Thoracic aorta (tissue), 2 donors: ENCODE data around the gene ZCCHC24. TPM values are rescaled to one million over a fixed set of nuclear protein-coding genes. Genes with fewer than 3 reads are reported as not detected.

Source experiments
- ATAC-seq: fragments of 150-250 bp; one replicate; pipeline ENCODE4 v1.8.0; 2017; ENCODE audit warnings: low read depth; ENCODE audit not compliant: insufficient number of reproducible peaks, low FRiP score
- DNase-seq: peaks from one replicate; pipeline ENCODE4 v3.0.0-alpha.2; 2020; ENCODE audit warnings: low spot score
- H3K27ac ChIP-seq, 2 donors: fragments of 200-600 bp; sonication (generic); 1 replicate in 1 of 2; 2 replicates in 1 of 2; pipeline ENCODE4 v1.5.1; 2016; ENCODE audit warnings: mild to moderate bottlenecking in 2 of 2, moderate library complexity in 2 of 2
- H3K27me3 ChIP-seq: fragments of 200-600 bp; sonication (generic); replicated peaks from 2 replicates; pipeline ENCODE4 v1.6.0; 2016; ENCODE audit warnings: mild to moderate bottlenecking; ENCODE audit not compliant: insufficient read depth
- H3K36me3 ChIP-seq: fragments of 200-600 bp; sonication (generic); one replicate; pipeline ENCODE4 v1.5.1; 2016
- H3K4me1 ChIP-seq, 2 donors: fragments of 200-600 bp; sonication (generic); 1 replicate in 1 of 2; 2 replicates in 1 of 2; pipeline versions ENCODE4 v1.5.1 to v1.6.0; 2016; ENCODE audit warnings: low read depth in 2 of 2, mild to moderate bottlenecking in 1 of 2; ENCODE audit not compliant: control insufficient read depth in 1 of 2
- H3K4me3 ChIP-seq: fragments of 200-600 bp; sonication (generic); 2 replicates; pipeline ENCODE4 v1.5.1; 2016; ENCODE audit warnings: mild to moderate bottlenecking
- H3K9me3 ChIP-seq: fragments of 200-600 bp; sonication (generic); 2 replicates; pipeline ENCODE4 v1.5.1; 2016
- total RNA-seq, 2 donors: library from RNA; depleted of rRNA; stranded (reverse); fragments of >200 nt; gene quantifications; one replicate each; pipeline versions ENCODE4 v1.1.0 to v1.2.3, GENCODE V29; 2016
- TF ChIP-seq, protein P1 (sequence below): fragments of 200-600 bp; sonication (generic); IDR thresholded peaks from one replicate; pipeline ENCODE4 v1.5.1; 2019; ENCODE audit warnings: antibody characterized with exemption

The ZCCHC24 gene
- total RNA-seq, 2 donors from 2014 or later = 66.9 to 82.9 TPM

DNA sequence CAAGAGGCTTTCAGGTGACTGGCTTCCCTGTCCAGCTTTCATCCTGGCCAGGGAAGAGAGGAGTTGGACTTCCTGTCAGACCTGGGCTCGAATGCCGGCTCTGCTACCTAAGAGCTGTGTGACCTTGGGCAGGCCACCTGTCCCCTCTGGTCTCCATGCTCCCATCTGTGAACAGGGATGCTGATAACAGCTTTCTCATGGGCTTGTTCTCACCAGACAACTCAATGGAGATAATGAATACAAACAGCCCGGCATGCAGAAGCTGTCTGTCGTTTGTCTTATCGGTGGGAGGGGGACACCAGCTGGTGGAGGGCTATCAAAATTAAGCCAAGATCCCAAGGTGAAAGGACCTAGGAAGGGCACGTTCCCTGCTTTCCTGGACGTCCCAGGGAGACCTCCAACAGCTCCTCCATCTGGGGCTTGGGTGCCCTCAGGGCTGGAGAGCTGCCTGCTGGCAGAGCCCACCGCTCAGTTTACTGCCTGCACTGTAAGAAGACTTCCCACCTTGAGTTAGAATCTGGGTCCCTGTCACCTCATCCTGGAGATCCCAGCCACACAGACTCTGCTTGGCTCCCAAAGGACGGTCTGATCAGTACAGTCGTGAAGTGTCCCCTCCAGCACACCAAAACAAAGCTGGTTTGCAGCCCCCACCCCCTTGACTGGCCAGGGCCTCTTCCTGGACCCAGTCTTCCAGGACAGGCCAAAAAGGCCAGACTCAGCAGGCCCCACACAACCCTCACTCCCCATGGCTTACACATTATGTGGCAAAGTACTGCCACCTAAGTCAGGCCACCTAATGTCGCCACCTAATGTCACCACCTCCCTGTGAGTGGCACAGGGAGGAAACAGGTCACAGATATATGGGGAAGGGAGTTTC is 57.2 kb downstream of the ZCCHC24 start:
- Histone ChIP-seq H3K4me3 (no peak overlapping the region), H3K9me3 (no peaks in the 10 kb centered on the region), H3K27ac (no peak overlapping the region), H3K27me3 (no peaks in the 10 kb centered on the region), H3K36me3 (peaks cover 20% of the 10 kb centered on the region), H3K4me1 (peaks cover 0 to 6% of the 10 kb centered on the region in 2 donors)
- DNase-seq (no peak), ATAC-seq (no peak)
- TF ChIP-seq, protein P1, sequence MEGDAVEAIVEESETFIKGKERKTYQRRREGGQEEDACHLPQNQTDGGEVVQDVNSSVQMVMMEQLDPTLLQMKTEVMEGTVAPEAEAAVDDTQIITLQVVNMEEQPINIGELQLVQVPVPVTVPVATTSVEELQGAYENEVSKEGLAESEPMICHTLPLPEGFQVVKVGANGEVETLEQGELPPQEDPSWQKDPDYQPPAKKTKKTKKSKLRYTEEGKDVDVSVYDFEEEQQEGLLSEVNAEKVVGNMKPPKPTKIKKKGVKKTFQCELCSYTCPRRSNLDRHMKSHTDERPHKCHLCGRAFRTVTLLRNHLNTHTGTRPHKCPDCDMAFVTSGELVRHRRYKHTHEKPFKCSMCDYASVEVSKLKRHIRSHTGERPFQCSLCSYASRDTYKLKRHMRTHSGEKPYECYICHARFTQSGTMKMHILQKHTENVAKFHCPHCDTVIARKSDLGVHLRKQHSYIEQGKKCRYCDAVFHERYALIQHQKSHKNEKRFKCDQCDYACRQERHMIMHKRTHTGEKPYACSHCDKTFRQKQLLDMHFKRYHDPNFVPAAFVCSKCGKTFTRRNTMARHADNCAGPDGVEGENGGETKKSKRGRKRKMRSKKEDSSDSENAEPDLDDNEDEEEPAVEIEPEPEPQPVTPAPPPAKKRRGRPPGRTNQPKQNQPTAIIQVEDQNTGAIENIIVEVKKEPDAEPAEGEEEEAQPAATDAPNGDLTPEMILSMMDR = no peak

DNA sequence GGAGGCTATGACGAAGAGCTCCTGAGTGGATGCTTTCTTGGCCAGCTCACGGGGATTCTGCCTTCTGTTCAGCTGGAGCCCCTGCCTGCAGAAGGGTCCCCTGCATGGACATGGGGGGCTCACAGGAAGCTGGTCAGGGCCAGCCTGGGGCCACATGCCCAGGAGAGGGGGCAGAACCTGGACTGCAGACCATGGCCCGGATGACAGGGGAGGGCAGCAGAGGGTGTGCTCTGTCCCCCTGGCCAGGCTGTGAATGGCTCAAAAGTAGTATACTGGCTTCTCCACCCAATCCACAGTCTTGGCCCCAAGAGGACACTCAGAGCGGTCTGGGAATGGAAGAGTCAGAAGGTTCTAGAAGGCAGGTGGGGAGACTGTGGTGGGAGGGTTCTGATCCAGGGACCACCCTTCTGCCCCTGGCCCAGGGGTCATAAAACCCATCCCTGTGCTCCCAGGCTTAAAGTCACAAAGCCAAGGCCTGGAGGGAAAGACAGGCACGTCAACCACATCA is 57.9 kb downstream of the ZCCHC24 start:
- Histone ChIP-seq H3K9me3 (no peaks in the 10 kb centered on the region), H3K4me3 (no peak overlapping the region), H3K4me1 (peaks cover under 1 to 10% of the 10 kb centered on the region in 2 donors)

DNA sequence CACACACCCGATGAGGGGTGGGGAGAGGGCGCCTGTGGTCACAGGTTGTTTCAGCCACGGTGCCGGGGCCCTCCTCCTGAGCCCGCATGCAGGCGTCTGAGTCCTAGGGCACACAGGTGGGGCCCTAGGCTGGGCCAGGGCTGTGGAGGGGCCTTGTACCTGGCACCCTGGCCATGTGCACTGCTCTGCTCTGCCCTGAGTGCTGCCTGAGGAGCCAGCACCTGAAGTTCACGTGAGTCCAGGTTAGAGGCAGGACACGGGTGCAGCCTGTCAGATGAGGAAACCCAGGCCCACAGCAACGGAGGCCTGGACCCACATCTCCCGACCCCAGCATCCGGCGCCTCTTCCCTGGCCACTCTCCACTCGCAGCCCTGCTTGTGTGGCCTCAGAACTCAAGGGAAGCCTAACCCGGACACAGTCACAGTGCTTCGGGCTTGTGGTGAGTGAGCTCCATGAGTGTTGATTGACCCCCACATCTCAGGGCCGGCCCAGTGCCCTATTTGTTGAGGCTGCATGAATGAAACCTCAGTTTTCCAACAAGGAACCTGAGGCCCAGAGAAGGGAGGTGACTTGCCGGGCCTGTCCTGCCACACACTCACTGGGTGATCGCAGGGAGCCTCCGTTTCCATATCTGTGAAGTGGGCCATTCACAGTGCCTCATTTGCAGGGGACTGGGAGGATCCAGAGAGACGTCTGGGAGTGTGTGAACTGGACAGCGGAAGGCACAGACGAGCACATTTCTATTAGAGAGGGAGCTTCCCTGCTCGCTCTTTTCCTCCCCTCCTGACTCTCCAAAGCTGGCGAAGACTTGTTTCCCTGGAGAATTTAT is 58.6 kb downstream of the ZCCHC24 start:
- TF ChIP-seq, protein P1 = no peak
- H3K27ac ChIP-seq = no peak overlapping the region
- no peaks in the 10 kb centered on the region for H3K27me3 ChIP-seq
- ATAC-seq = no peak
- peaks cover 19% of the 10 kb centered on the region for H3K36me3 ChIP-seq
- peaks cover 3 to 12% of the 10 kb centered on the region in 2 donors for H3K4me1 ChIP-seq
- no peaks in the 10 kb centered on the region for H3K9me3 ChIP-seq
- peak; percentile 2 for DNase-seq
- H3K4me3 ChIP-seq = no peak overlapping the region

More for the DNA sequence above, 57.9 kb downstream of the ZCCHC24 start:
- peaks cover 19% of the 10 kb centered on the region for H3K36me3 ChIP-seq
- TF ChIP-seq, protein P1 = no peak
- ATAC-seq (no peak), DNase-seq (no peak)
- H3K27ac ChIP-seq = no peak overlapping the region
- H3K27me3 ChIP-seq = no peaks in the 10 kb centered on the region

DNA sequence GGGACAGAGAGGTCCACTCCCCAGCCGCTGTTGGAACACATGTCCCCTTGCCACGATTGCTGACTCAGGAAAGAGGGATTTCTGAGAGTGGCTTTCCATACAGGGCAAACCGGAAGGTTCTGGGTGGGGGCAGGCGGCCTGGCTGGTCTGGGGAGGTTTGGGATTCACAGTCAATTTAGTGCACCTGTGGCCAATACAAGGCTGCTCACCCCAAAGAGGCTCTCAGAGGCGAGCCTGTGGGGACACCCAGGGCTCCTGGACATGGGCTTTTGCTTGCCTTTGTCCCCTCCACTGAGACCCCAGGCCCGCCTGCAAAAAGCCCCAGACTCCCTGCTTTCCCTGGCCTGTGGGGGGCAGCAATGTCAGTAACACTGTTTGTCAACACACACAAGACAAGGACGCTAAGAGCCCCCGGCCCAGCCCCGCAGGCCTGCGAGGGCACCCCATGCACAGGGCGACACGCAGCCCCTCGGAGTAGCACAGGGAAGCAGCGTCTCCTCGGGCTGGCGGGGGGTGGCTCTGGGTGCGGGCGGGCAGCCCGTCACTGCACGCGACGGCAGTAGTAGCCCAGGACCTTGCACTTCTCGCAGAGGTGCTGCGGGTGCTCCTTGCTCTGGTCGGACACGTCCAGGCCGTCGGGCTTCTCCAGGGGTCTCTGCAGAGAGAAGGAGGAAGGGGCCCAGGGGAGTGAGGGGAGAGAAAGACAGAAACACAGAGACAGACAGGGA is 59.5 kb downstream of the ZCCHC24 start:
- no peak for ATAC-seq
- TF ChIP-seq, protein P1 = no peak
- Histone ChIP-seq H3K36me3 (peaks cover 18% of the 10 kb centered on the region), H3K9me3 (no peaks in the 10 kb centered on the region), H3K4me1 (peaks cover 10 to 20% of the 10 kb centered on the region in 2 donors), H3K27ac (no peak overlapping the region), H3K4me3 (no peak overlapping the region), H3K27me3 (no peaks in the 10 kb centered on the region)
- no peak for DNase-seq
